ENCODE data around the gene IGSF21.

- TF ChIP-seq POLR2AphosphoS5 (IDR thresholded peaks at IDR 0.05; ENCODE audit: borderline replicate concordance, low read depth, low read length): no peak
- no peak for TF ChIP-seq EZH2 (IDR thresholded peaks at IDR 0.05)
- no peak for TF ChIP-seq FOXP2 (optimal IDR thresholded peaks at IDR 0.05; ENCODE audit: control extremely low read depth, extremely low read length, insufficient read depth)
Observed at GRCh38 chr1:18211764-18212163, 104.2 kb downstream of the IGSF21 start.

Measured in SK-N-MC (cell line).